ENCODE data around the gene ATP13A3.
"Not testable (repeated sequence)": the region's sequence is repeated elsewhere in the genome, so short reads cannot be mapped to it uniquely, and the experiment has no call there.

ATP13A3 gene

DNA sequence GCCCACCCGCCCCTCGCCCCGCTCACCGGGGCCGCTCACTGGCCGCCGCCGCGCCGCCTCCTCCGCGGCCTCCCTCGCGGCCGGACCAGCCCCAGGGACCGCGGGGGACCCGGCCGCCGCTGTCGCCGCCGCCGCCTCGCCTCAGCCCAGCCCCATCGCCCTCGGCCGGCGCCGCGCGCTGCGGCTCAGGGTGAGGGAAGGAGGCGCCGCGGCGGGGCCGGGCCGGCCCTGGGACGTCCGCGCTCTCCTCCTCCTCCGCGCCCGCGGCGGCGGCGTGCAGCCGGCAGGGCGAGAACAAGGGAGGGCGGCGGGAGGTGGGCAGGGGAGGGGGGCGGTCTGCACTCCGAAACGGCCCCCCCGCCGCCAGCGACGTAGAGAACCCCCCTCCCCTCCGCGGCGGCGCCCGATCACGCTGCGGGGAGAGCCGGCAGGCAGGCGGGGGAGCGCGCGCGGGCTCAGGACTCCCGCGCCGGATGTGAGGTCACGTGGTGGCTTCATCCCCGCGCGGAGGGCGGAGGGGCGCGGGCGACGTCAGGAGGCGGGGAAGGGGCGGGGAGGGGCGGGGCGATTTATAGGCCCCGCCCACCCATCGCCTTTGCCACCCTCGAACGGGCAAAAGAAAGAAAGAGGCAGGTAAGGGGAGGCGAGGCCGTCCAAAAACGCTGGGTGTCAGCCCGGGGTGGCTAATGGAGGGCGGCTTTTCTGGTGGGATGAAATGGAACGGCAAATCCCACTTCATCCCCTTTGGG is at the start of gene ATP13A3:
Gene ATP13A3 (minus strand): TSS at position 463 of the 749 bp plus-strand sequence. CDS start 24,812 bp downstream, outside the sequence.
- DNase-seq = peak; percentile 79

DNA sequence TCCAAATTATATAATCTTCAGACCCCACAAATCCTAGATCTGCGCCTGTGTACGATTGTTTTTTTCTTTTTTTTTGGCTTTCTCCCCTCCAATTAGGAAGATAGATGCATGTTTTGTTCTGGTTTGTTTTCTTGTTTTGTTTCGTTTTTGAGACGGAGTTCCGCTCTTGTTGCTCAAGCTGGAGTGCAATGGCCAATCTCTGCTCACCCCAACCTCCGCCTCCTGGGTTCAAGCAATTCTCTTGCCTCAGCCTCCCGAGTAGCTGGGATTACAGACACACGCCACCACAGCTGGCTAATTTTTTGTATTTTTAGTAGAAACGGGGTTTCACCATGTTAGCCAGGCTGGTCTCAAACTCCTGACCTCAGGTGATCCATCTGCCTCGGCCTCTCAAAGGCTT is 48.4 kb upstream of the ATP13A3 start:
- not testable (repeated sequence) for DNase-seq

DNA sequence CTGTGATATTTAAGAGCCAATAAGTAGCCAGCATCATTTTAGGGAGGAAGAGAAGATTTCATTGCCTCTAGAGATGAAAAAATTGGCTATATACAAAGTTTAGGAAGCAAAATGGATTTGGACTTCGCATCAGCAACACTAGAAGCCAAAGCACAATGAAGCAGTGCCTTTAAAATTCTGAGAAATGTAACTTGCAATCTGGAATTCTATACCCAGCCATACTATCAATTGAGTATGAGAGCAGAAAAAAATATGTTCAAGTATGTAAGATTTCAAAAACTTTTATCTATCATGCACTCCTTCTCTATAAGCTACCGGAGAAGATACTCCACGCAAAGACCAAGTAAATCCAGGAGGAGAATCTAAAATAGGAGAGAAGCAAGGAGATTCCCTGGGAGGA is 47.4 kb upstream of the ATP13A3 start:
- DNase-seq = no peak

DNA sequence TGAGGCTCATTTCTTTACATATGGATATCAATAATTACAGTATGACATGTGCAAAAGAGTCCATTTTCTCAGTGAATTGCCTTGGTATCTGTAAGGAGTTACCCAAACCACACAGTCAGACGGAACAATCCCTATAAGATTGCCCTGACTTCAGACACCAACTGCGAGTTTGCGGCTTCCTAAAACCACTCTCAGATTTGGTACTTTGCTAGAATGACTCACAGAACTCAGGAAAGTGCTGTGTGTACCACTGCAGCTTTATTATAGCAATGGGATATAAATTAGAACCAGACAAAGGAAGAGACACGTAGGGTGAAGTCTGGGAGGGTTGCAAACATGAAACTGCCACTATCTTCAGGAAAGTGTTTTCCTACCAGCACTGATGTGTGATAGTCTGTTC is 45.8 kb upstream of the ATP13A3 start:
- no peak for DNase-seq

DNA sequence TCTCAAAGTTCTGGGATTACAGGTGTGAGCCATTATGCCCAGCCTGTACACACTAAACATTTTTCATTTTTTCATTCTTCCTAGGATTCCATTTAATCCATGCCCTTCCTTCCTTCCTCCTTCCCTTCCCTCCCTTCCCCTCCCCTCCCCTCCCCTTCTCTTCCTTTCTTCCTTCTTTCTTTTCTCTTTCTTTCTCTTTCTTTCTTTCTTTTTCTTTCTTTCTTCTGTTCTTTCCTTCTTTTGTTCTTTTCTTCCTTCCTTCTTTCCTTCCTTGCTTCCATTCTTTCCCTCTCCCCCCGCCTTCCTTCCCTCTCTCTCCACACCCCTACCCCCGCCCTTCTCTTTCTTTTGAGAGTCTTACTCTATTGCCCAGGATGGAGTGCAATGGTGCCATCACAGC is 40.9 kb upstream of the ATP13A3 start:
- no peak for DNase-seq

DNA sequence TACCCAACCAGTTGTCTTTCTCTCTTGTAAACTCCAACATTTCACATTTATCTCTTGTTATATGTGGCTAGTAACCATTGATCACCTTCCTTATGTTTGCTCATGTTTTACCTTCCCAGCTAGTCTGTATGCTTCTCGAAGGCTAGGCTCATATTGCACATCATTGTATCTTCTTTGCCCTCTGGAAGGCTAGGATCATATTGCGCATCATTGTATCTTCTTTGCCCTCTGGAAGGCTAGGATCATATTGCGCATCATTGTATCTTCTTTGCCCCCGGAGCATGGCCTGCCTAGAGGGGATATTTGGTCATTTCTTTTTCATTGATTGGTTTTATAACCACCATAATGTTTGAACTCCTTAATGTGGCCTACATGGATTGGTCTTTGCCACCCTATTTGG is 39.4 kb upstream of the ATP13A3 start:
- DNase-seq = no peak

DNA sequence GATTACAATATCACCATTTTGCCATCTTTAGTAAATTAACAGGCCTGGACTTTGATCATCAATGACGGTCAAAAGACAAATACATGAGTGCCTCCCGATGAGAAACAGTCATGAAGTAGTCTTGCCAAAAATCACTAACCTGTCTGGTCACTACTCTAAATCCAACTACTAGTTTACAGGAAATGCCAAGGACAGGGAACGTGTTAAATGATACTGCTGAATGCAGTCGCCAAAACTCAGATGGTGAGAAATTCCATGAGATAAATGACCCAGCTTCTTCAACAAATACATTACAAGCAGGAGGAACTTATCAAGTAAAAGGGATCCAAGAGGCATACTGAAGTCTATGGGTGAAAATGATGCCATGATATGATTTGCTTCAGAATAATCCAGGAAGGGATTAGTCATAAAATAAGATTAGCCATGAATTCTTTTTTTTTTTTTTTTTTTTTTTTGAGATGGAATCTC is 35.8 kb upstream of the ATP13A3 start:
- no peak for DNase-seq

DNA sequence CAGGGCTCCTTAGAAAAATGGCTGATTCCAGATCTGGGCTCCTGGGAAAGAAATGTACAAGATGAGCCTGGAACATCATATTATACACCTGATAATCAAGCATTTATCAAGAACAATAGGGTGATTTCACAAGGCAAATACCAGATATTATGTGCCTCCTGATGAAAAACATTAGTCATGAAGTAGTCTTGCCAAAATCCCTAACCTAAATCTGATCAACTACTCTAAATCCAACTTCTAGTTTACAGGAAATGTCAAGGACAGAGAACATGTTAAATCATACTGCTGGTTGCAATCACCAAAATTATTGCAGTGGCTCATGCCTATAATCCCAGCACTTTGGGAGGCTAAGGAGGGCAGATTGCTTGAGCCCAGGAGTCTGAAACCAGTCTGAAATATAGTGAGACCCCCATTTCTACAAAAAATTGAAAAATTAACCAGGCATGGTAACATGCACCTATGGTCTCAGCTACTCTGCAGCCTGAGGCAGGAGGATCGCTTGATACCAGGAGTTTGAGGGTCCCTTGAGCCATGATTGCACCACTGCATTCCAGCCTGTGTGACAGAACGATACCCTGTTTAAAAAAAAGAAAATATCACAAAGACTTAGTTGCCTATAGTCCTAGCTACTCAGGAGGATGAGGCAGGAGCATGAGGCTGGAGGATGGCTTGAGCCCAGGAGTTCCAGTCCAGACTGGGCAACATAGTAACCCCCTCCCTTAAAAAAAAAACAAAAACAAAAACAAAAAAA is 34.9 kb upstream of the ATP13A3 start:
- no peak for DNase-seq

DNA sequence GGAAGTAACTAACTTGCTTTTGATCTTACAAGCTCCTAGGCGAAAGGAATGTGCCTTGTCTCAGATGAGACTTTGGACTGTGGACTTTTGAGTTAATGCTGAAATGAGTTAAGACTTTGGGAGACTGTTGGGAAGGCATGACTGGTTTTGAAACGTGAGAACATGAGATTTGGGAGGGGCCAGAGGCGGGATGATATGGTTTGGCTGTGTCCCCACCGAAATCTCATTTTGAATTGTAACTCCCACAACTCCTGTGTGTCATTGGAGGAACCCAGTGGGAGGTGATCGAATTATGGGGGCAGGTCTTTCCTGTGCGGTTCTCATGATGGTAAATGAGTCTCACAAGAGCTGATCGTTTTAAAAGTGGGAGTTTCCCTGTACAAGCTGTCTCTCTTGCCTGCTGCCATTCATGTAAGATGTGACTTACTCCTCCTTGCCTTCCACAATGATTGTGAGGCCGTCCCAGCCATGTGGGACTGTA is 33.9 kb upstream of the ATP13A3 start:
- not testable (repeated sequence) for DNase-seq

DNA sequence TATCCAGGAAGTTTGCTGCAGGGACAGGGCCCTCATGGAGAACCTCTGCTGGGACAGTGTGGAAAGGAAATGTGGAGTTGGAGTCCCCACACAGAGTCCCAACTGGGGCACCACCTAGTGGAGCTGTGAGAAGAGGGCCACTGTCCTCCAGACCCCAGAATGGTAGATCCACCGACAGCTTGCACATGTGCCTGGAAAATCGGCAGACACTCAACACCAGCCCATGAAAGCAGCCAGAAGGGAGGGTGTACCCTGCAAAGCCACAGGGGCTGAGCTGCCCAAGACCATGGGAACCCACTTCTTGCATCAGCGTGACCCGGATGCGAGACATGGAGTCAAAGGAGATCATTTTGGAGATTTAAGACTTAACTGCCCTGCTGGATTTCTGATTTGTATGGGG is 33.4 kb upstream of the ATP13A3 start:
- DNase-seq = not testable (repeated sequence)

DNA sequence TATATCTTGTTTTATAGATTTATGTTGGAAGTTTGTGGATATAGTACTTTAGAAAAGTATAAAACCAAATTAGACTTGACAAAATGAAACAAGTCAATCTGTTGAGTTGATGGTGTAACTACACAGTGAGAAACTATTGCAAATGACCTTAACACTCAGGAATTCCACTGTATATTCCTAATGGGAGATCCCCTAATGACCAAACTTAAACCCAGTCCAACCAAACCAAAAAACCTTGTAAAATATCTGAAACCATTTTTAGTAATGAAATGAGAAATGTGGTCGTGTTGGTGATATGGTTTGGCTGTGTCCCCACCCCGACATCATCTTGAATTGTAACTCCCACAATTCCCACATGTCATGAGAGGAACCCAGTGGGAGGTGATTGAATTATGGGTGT is 31.9 kb upstream of the ATP13A3 start:
- no peak for DNase-seq

DNA sequence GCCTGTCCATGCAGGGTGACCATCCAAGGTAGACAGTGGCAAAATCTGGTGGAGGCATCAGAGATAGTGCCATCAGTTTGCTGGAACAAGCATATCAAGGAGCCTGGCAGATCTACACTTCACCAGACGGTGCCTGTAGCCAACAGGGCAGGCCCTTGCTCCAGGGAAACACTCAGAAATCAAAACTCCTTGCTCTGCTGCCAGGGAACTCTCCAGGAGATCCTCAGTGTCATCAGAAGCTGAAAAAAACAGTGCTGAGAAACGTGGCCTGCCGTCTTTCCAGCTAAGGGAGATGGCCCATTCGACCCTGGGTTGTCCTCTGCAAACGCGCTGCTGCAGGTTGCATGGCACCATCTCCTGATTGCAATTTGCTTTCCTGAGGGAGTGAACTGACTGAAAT is 30.5 kb upstream of the ATP13A3 start:
- DNase-seq = no peak

DNA sequence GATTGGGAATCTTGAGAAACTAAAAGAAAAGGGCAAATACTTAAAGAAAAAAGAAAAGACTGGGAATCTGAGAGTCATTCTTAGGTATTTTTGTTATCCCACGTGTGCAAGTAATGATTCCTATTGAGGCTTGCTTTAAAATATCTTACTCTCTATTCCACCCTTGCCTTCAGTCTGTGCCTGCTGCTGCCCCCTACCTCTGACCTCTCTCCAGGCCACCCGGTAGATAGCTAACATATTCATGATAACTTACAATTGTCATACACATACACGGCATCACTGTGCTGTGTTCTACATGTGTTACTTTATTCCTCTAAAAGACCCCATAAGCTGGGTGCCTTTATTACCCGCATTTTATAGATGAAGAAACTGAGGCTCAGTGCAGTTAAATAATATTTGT is 27.8 kb upstream of the ATP13A3 start:
- no peak for DNase-seq

DNA sequence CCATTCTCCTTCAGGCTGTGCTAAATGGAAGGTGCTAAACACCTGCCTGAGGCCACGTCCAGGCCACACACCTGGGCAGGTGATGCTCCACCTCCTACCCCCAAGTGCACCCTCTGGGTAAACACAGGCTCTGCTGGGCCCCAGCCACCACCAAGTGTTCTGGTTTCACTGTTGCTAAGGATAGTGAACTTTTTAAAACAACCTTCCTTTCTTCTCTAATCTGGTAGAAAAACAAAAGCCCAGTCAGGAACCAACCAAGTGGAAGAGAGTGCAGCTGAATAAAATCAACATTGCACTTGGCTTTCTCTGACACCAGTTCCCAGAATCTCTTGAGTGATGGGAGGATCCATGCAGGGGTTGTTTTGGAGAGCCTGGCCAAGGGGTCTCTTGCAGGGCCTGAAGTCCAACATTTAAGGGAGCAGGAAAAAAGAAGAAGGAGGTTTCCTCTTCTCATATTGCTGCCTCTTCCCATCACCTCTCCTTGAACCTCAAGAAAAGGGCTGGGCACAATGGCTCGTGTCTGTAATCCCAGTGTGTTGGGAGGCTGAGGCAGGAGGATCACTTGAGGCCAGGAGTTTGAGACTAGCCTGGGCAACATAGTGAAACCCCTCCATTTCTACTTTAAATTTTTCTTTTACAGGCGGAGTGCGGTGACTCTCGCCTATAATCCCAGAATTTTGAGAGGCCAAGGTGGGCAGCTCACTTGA is 26.2 kb upstream of the ATP13A3 start:
- DNase-seq = peak; percentile 94

DNA sequence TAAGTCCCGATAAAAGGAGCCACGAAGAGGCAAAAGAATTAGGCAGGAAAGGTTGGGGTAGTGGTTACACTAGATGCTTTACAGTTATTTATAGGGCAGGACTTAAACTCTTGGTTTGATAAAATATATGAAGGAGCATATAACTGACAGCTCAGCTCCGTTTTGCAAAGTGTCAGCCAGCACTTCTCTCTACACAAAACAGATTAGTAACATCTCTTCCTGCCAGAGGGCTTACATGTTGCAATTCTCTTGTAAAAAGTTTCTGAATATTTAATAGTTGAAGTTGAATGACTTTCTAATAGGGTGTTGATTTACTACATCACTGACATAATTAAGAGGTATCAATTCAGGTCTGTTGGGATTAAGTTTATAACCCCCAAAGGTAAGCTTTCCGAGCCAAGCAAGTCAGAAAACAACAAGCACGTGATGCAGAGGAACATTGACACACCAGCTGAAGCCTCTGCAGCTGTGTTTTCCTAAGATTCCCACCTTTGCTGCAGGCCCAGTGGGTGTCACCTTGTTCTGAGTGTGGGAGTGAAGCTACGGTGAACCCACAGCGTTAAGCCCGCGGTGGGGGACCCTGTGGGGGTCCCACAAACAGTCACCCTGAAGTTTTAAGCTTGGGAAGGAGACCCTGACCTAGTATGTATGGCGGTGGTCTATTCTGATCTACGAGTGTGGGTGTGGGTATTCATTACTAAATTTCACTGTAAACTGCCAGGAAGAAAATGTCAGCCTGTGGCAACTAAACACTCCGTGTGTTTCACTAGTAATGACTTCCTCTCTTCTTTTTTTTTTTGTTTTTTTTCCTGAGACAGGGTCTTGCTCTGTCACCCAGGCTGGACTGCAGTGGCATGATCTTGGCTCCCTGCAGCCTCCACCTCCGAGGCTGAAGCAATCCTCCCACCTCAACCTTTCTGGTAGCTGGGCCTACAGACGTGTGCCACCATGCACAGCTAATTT is 22.0 kb upstream of the ATP13A3 start:
- DNase-seq = peak; percentile 38

DNA sequence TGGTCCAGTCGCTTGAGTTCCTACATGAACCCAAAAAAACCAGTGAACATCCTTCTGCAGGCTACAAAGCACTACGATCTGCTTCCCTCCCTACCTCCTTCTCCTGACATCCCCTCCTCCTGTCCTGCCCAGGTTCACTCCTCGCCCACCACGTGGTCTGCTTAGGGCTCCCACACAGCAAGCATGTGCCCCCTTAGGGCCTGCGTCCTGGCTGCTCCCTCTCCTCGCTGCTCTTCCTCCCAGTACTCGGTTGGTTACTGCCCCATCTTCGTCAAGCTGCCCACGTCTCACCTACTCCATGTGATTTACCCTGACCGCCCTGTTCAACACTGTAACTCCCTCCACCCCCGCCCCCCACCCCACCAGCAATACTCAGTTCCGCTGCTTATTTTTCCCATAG is 20.8 kb upstream of the ATP13A3 start:
- no peak for DNase-seq

DNA sequence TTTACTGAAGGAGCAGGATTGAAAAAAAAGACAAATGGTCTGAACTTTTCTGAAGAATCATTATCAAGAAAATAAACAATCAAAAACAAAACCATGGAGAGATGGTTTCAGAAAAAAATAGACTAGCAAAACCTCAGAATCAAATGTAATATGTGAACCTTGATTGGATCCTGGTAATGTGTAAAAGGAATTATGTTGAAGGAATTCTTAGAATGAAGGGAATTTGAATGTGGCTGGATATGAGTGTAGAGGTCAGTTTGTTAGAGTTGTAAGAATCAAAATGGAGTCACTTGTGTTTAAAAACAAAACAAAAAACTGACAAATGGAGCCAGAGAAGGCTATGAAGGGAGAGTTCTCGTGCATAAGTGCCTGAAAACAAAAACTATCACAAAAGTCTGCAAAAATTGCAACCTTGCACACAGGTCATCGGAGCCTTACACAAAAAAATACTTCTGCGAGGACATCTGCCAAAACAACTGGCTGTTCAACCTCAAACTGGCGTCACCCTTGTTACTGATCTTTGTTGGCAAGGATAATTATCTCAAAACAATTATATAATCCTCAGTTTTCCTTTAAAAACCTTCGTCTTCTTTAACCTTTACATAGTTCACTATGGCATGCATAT is 19.1 kb upstream of the ATP13A3 start:
- DNase-seq = no peak

DNA sequence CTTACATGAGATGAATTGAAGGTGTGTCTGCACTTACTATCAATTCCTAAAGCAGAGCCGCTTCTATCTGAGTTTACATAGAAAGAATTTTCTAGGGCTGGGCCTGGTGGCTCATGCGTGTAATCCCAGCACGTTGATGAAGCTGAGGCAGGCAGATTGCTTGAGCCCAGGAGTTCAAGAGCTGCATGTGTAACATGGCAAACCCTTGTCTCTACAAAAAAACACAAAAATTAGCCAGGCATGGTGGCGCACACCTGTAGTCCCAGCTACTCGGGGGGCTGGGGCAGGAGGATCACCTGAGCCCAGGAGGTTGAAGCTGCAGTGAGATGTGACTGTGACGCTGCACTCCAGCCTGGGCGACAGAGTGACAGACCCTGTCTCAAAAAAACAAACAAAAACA is 18.1 kb upstream of the ATP13A3 start:
- no peak for DNase-seq

DNA sequence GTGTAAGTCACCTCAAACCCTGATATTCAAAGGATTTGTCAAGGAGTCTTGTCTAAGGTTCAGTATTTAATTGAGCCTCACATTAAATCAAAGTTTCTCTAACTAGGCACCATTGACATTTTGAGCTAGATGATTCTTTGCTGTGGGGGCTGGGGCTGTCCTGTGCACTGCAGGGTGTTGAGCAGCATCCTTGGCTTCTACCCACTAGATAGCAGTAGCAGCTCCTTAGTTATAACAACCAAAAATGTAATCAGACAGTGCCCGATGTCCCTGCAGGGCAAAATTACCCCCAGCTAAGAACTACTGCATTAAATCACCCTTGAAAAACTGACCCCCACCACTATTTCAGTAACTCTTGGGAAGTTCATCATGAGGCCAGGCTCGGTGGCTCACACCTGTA is 17.3 kb upstream of the ATP13A3 start:
- DNase-seq = no peak

DNA sequence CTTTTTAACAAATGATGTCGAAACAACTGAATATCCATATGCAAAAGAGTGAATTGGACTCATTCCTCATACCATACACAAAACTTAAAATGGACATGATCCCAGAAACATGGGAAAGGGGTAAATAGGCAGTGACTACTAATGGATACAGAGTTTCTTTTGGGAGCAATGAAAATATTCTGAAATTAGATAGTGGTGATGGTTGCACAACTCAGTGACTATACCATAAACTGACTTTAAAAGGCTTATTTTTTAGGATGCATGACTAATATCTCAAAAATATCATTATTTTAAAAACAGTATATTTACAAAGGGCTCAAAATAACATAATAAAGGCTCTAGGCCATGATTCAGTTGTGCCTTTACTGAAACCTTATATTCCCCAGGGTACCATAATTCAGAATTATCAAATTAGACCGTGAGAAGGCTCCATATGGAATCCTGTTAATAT is 16.3 kb upstream of the ATP13A3 start:
- no peak for DNase-seq

DNA sequence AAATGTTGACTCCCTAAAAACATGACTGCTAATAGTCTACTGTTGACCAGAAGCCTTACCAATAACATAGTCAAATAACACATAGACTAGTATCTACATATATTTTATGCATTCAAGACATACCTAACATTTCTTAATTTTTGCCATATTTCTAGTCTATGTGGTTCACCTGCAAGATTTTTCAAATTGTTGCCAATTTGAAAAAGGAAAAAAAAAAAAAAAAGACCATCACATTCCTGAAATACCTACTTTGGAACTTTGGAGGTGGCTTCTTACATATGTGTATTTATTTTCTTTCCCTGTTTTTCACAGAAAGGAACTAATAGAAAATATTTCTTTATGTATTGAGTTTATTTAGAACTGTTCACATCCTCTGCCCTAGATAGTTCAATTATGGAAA is 13.4 kb upstream of the ATP13A3 start:
- DNase-seq = no peak

DNA sequence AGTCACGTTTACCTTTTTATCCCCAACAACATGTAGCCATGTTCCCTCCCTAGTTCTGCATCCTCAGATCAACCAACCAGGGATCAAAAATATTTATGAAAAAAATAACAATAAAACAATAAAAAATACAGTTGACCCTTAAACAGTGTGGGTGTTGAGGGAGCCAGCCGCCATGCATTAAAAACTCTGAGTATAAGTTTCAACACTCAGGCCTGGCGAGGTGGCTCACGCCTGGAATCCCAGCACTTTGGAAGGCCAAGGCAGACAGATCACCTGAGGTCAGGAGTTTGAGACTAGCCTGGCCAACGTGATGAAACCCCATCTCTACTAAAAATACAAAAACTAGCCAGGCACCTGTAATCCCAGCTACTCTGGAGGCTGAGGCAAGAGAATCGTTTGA is 12.7 kb upstream of the ATP13A3 start:
- not testable (repeated sequence) for DNase-seq

All from NCI-H510A (cell line).